ENCODE data around the gene KCNJ5. TPM values are rescaled to one million over a fixed set of nuclear protein-coding genes. Genes with fewer than 3 reads are reported as not detected.

The KCNJ5 gene
- total RNA-seq, 2 donors from 2014 or later = 8.2 to 23.3 TPM

DNA sequence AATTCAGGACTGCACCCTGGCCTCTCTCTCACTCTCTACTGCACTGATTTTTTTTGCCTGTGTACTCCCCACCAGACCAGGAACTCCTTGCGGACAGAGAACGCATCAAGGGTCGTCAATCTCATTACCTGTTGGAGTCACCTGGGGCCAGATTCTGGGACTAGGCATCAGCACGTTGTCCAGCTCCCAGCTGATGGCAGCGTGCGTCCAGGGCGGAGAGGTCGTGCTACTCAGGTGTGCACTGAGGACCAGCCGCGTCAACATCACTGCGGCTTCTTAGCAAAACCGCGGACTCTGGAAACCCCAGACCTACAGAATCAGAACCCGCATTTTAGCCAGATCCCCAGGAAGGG, 13.1 kb downstream of the KCNJ5 start:
- H3K4me1 ChIP-seq = peaks cover 0 to 51% of the 10 kb centered on the region in 2 donors
- H3K27ac ChIP-seq = peak overlapping the region in 1 of 2 donors; percentile 83
- no peak overlapping the region for H3K4me3 ChIP-seq

GRCh38 chr11:128904656-128905344, 13.6 kb downstream of the KCNJ5 start:
- H3K36me3 ChIP-seq = no peaks in the 10 kb centered on the region
- no peaks in the 10 kb centered on the region for H3K9me3 ChIP-seq
- H3K27ac ChIP-seq = peak overlapping the region; percentile 75 to 83
- no peak for DNase-seq (ENCODE audit: low spot score)
- H3K27me3 ChIP-seq = no peaks in the 10 kb centered on the region
- H3K4me3 ChIP-seq = peak overlapping the region; percentile 40 to 70
- TF ChIP-seq CTCF (IDR thresholded peaks at IDR 0.05) = no peak
- peaks cover 0 to 56% of the 10 kb centered on the region in 2 donors for H3K4me1 ChIP-seq

More for the DNA sequence above, 13.1 kb downstream of the KCNJ5 start:
- no peak for DNase-seq (ENCODE audit: low spot score)
- TF ChIP-seq CTCF (IDR thresholded peaks at IDR 0.05) = no peak
- Histone ChIP-seq H3K9me3 (no peaks in the 10 kb centered on the region), H3K36me3 (no peaks in the 10 kb centered on the region), H3K27me3 (no peaks in the 10 kb centered on the region)

DNA sequence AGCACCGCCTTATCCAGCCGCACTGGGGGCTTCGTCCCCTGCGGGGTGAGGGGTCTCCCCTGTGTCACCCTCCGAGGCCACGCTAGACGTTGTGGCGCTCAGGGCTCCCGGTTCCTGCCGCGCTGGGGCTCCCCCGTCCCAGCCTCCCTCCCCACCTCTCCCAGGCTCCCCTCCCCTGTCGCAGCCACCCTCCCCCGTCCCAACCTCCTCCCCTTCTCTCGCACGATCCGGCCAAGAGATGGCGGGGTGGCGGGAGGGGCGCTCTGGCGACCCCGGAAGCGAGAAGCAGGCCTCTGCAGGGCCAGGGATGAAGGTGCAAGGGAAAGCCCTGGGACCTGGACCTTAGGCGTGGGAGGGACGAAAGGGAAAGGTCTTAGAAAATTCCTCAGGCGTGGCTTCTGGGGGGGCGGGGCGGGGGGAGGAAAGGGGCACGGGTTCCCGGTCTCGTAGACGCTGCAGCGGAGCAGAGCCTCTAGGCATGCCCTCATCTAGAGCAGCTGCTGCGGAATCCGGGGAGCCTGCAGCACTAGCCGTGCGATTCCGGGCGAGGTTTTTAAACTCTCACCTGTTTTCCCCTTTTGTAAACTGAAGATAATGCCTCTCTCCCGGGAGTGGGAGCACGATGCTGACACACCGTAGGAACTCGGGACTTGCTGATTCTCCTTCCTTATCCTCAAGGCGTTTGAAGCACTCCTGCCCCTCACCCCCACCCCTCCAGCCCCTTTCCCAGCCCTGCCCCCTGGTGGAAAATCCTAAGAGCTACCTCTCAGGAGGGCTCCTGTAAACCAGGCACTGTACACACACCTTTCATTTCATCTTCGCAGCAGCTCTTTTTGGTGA, 14.4 kb downstream of the KCNJ5 start:
- H3K36me3 ChIP-seq = no peaks in the 10 kb centered on the region
- TF ChIP-seq CTCF (IDR thresholded peaks at IDR 0.05) = peak; percentile 41 to 65
- no peaks in the 10 kb centered on the region for H3K27me3 ChIP-seq
- no peak for DNase-seq (ENCODE audit: low spot score)
- H3K9me3 ChIP-seq = no peaks in the 10 kb centered on the region
- H3K4me1 ChIP-seq = peaks cover 0 to 56% of the 10 kb centered on the region in 2 donors
- peak overlapping the region; percentile 75 to 83 for H3K27ac ChIP-seq
- H3K4me3 ChIP-seq = peak overlapping the region; percentile 40 to 70

DNA sequence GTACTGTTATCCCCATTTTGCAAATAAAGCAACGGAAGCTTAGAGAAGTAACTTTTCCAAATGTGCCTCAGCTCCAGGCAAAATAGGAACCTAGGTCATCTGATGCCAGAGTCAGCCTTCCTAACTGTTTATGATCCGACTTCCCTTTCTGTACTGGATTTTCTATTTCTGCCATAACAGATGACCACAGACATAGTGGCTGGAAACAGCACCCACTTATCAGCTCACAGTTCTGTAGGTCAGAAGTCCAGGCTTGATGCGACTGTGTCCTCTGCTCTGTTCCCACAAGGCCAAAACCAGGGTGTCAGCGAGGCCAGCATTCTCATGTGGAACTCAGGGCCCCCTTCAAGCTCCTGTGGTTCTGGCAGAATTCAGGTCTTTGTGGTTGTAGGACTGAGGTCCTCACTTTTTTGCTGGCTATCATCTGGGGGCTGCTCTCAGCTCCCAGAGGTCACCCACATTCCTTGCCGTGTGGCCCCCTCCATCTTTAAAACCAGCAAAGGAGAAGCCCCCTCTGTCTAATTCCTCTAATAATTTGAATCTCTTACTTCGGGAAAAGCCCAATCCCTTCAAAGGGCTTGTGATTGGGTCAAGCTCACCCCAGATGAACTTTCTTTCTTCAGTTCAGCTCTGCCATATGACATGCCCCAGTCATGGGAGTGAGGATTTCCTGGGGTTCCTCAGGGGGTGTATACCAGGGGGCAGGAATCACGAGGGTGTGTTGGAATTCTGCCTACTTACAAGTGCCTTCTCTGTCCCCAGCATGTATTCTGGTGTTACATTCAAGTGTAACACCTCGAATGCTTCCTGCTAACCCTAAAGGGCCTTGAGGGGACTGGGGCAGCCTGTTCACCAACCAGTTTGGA, 15.3 kb downstream of the KCNJ5 start:
- peak overlapping the region; percentile 40 to 70 for H3K4me3 ChIP-seq
- no peak for DNase-seq (ENCODE audit: low spot score)
- peaks cover 0 to 56% of the 10 kb centered on the region in 2 donors for H3K4me1 ChIP-seq
- H3K36me3 ChIP-seq = no peaks in the 10 kb centered on the region
- peak overlapping the region; percentile 75 to 83 for H3K27ac ChIP-seq
- no peaks in the 10 kb centered on the region for H3K27me3 ChIP-seq
- H3K9me3 ChIP-seq = no peaks in the 10 kb centered on the region
- TF ChIP-seq CTCF (IDR thresholded peaks at IDR 0.05) = no peak

DNA sequence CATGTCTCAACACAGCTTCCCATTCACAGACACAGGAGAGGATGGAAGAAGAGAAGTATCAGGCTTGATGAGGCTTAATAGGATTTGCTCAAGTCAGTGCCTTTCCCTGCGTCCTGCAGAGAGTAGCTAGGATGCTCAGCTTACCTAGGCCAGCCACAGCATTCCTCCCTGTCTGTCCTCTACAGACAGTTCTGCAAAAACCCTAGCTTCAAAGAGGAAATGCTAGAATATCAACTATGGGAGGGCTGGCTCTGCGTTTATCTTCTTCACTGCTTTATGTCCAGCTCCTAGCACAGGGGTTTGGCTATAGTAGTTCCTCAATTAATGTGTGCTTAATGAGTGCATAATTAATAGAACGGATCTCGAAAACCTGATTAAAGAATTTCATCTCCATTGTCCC, 16.4 kb downstream of the KCNJ5 start:
- Histone ChIP-seq H3K27ac (no peak overlapping the region), H3K4me1 (peaks cover 0 to 56% of the 10 kb centered on the region in 2 donors)

More for the DNA sequence above, 16.4 kb downstream of the KCNJ5 start:
- no peak for DNase-seq (ENCODE audit: low spot score)
- Histone ChIP-seq H3K4me3 (no peak overlapping the region), H3K36me3 (no peaks in the 10 kb centered on the region), H3K27me3 (no peaks in the 10 kb centered on the region), H3K9me3 (no peaks in the 10 kb centered on the region)
- TF ChIP-seq CTCF (IDR thresholded peaks at IDR 0.05) = no peak

Data from right atrium auricular region (tissue), 2 donors.